HL-60 (cell line): ENCODE measurements around the gene ZBTB7B.

Source experiments
- DNase-seq, 2 experiments: peaks; one replicate each; pipeline ENCODE4 v3.0.0-alpha.2; 2010 to 2020; ENCODE audit warnings: low read depth in 1 of 2, low spot score in 1 of 2
- H3K27ac ChIP-seq: fragments of 250-450 bp; sonication (Bioruptor Pico); replicated peaks from 2 replicates; pipeline ENCODE4 v1.5.1; 2020; ENCODE audit warnings: mild to moderate bottlenecking, moderate library complexity
- H3K27me3 ChIP-seq: fragments of 250-450 bp; sonication (Bioruptor Pico); 2 replicates; pipeline ENCODE4 v1.5.1; 2021; ENCODE audit warnings: mild to moderate bottlenecking, moderate library complexity; ENCODE audit not compliant: insufficient read depth, poor library complexity, severe bottlenecking
- H3K4me3 ChIP-seq: replicated peaks from 2 replicates; pipeline ENCODE4 v1.5.1; 2011; ENCODE audit warnings: mild to moderate bottlenecking, control low read depth, low read length; ENCODE audit not compliant: insufficient read depth
- CTCF ChIP-seq: IDR thresholded peaks from one replicate; pipeline ENCODE4 v1.5.1; 2011; ENCODE audit warnings: low read length, control low read depth, inconsistent platforms; ENCODE audit not compliant: insufficient read depth
- GABPA ChIP-seq: IDR thresholded peaks from 2 replicates; pipeline ENCODE4 v1.6.1; 2012; ENCODE audit warnings: low read depth
- POLR2AphosphoS5 ChIP-seq: IDR thresholded peaks from 2 replicates; pipeline ENCODE4 v1.6.1; 2012; ENCODE audit warnings: low read depth
- REST ChIP-seq: IDR thresholded peaks from 2 replicates; pipeline ENCODE4 v1.6.1; 2012; ENCODE audit warnings: low read depth; ENCODE audit not compliant: insufficient replicate concordance
- SPI1 ChIP-seq: IDR thresholded peaks from 2 replicates; pipeline ENCODE4 v1.6.1; 2012; ENCODE audit warnings: low read depth, mild to moderate bottlenecking, borderline replicate concordance

Gene ZBTB7B

DNA sequence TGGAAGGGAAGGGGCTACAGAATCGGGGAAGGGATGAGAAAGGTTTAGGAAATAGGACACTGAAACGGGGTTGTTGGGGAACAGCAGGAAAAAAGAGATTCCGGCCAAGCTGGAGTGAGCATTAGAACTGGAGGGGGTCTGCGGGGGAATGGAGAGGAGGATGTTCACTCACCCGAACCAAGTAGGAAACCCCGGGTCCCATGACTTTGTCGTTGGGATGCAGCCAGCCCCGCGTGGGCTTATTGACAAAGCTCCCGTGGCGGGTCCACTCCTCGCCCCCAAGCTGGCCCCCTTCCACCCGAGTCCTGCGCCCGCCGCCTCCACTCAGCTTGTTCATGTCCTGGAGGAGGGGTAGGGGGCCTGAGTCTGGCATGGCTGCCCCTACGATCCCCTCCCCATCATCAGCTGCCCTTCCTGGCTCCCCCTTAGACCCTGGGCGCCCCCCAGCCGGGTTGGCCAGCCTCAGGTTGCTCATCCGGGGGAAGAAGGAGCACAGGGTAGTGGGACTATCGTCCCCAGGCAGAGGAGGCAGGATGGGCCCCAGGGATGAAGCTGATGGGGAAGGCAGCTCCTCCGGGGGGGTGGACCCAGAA is 32.6 kb upstream of the ZBTB7B start:
- TF ChIP-seq GABPA (no peak), POLR2AphosphoS5 (no peak), CTCF (no peak), SPI1 (no peak), REST (no peak)
- Histone ChIP-seq H3K27me3 (no peaks in the 10 kb centered on the region), H3K4me3 (no peak overlapping the region), H3K27ac (no peak overlapping the region)
- no peak for DNase-seq

DNA sequence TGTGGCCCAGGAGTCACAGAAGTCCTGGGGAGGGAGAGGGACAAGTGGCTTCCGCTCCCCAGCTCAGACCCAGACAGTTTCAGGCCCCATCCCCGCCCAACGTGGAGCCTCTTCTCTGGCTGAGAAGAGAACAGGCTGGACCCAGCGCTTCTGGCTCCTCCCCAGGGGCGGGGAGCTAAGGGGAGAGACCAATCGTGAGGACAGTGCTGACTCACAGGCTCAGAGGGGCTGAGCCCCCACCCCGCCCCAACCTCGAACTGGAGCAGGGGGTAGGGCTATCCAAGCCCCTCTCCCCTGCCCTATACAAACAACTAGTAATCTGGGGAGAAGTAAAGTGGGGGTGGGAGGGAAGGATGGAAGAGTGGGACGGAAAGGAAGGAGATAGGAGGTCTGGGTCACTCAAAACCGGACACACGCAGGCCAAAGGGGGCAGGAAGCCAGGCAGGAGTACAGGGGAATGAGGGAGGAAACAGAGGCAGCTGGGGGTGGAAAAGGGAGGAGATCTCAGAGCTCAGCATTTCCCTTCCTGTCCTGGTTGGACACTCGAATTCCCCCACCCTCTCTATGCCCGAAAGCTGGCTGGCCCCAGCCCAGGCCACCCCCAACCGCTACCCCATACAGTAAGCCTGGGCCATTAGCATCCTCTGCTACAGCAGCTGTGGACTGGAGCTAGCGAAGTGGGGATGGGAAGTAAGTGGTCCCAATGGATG is 31.8 kb upstream of the ZBTB7B start, which contains the start of gene SHC1:
Gene SHC1 (minus strand): TSS at position 117 of the 710 bp plus-strand sequence. CDS start 221 bp downstream, outside the sequence.
- Histone ChIP-seq H3K27me3 (no peaks in the 10 kb centered on the region), H3K27ac (no peak within 1 kb of the TSS), H3K4me3 (no peak within 1 kb of the TSS)
- TF ChIP-seq CTCF (no peak), REST (no peak), GABPA (no peak), POLR2AphosphoS5 (no peak), SPI1 (no peak)
- no peak for DNase-seq

GRCh38 chr1:154971341-154971998 is 31.1 kb upstream of the ZBTB7B start:
- Histone ChIP-seq H3K27ac (no peak overlapping the region), H3K4me3 (no peak overlapping the region), H3K27me3 (no peaks in the 10 kb centered on the region)
- no peak for DNase-seq
- no peak for TF ChIP-seq REST
- no peak for TF ChIP-seq POLR2AphosphoS5
- no peak for TF ChIP-seq GABPA
- TF ChIP-seq SPI1 = no peak
- no peak for TF ChIP-seq CTCF
